ENCODE data around the gene SLC15A1.

Gene SLC15A1

GRCh38 chr13:98751861-98752466 lies 508 bp downstream of the SLC15A1 start:
- no peak for DNase-seq (ENCODE audit: low read depth)

- no peak for DNase-seq (ENCODE audit: low read depth)
Observed at GRCh38 chr13:98751367-98751782, 1.1 kb downstream of the SLC15A1 start.

- peak; percentile 61 for DNase-seq (ENCODE audit: low read depth)
Observed at GRCh38 chr13:98749501-98749900, 3.0 kb downstream of the SLC15A1 start.

DNA sequence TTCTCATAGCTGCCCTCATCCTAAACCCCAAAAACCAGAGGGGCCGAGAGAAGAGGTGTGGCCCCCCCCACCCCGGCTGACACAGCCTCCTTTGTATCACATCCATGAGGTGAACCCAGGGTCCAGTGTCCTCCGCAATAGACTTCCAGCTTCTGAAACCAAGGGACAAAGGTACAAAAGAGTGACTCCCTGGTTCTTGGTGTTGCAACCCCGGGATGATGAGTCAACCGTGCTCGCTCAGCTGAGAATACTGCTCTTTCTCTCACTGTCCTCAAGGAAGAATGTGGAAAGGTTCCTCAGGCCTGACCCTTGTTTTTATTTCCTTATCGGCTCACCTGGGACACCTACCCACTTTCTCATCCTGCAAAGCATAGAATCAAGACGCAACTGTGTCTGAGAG lies 5.5 kb downstream of the SLC15A1 start:
- DNase-seq (ENCODE audit: low read depth): peak; percentile 51

- no peak for DNase-seq (ENCODE audit: low read depth)
Observed at GRCh38 chr13:98743377-98743776, 9.1 kb downstream of the SLC15A1 start.

GRCh38 chr13:98742961-98743360 lies 9.5 kb downstream of the SLC15A1 start:
- no peak for DNase-seq (ENCODE audit: low read depth)

GRCh38 chr13:98741741-98742435 lies 10.6 kb downstream of the SLC15A1 start:
- DNase-seq (ENCODE audit: low read depth): no peak

GRCh38 chr13:98740131-98740530 lies 12.3 kb downstream of the SLC15A1 start:
- no peak for DNase-seq (ENCODE audit: low read depth)

DNA sequence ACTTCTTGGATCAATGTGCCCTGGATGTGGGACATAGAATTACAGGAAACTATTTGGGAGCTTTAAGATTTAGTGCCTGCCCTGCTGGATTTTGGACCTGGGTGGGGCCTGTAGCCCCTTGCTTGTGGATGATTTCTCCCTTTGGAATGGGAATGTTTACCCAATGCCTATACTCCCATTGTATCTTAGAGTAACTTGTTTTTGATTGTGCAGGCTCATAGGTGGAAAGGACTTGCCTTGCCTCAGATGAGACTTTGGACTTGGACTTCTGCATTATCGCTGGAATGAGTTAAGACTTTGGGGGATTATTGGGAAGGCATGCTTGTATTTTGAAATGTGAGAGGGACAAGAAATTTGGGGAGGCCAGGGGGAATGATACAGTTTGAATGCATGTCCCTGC lies 13.5 kb downstream of the SLC15A1 start:
- no peak for DNase-seq (ENCODE audit: low read depth)

DNA sequence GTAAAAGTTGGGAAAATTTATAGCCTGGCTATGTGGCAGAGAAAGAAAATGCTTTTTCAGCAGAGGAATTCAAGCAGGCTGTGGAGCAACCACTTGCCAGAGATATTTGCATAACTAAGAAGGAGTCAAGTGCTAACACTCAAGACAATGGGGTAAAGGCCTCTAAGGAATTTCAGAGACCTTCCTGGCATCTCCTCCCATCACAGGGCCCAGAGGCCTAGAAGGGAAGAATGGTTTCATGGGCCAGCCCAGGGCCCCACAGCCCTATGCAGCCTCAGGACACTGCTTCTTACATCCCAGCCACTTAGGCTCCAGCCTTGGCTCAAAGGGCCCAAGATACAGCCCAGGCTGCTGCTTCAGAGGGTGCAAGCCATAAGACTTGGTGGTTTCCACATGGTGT lies 14.3 kb downstream of the SLC15A1 start:
- DNase-seq (ENCODE audit: low read depth): no peak

GRCh38 chr13:98731925-98732324 lies 20.5 kb downstream of the SLC15A1 start:
- no peak for DNase-seq (ENCODE audit: low read depth)

GRCh38 chr13:98731038-98731437 lies 21.4 kb downstream of the SLC15A1 start:
- no peak for DNase-seq (ENCODE audit: low read depth)

GRCh38 chr13:98730441-98730840 lies 22.0 kb downstream of the SLC15A1 start:
- DNase-seq (ENCODE audit: low read depth): no peak

- no peak for DNase-seq (ENCODE audit: low read depth)
Observed at GRCh38 chr13:98729658-98730057, 22.8 kb downstream of the SLC15A1 start.

DNA sequence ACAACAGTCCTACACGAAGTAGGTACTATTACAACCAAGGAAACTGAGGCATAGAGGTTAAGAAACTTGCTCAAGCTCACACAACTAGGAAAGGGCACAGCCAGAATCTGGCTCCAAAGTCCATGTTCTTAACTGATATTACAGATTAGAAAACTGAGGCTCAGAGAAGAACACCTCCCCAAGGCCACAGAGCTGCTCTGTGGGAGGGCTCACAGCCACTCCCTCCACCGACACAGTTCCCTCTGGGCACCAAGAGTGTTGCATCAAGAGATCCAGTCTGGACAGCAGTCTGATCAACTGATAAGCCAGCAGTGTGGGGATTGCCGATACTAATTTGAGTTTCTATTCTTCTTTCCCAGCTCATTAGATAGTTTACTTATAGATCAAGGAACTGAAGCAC lies 29.5 kb downstream of the SLC15A1 start:
- DNase-seq (ENCODE audit: low read depth): no peak

DNA sequence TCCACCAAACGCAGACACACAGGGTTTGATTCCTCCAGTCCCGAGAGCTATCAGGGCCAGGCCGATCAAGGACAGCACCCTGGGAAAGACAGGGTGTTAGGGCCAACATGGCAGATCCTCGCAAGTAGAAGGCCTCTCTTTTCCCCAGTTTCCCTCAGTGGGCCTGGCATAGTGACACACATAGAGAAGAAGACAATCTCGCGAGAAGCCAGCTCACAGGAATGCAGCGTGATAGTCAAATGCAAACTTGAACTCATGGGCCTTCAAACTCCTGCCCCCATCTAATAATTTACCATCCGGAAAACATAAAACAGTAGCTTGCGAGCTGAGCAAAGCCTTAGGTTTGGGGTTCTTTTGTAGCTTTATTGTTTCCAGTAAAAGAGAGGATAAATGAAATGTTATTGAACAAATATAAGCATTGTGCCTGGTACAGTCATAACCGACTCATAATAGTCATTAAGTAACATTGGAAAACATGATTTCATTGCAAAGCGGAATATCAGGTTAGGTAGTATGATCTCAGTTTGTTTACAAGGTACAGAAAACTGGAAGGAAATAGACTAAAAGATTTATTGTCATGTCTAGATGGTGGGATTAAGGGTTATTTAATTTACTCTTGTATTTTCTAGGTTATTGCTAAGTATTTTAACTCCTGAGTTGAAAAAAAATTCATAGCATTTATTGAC lies 30.5 kb downstream of the SLC15A1 start:
- no peak for DNase-seq (ENCODE audit: low read depth)

GRCh38 chr13:98719527-98720250 lies 32.8 kb downstream of the SLC15A1 start:
- no peak for DNase-seq (ENCODE audit: low read depth)

- DNase-seq (ENCODE audit: low read depth): no peak
Observed at GRCh38 chr13:98717891-98718290, 34.6 kb downstream of the SLC15A1 start.

DNA sequence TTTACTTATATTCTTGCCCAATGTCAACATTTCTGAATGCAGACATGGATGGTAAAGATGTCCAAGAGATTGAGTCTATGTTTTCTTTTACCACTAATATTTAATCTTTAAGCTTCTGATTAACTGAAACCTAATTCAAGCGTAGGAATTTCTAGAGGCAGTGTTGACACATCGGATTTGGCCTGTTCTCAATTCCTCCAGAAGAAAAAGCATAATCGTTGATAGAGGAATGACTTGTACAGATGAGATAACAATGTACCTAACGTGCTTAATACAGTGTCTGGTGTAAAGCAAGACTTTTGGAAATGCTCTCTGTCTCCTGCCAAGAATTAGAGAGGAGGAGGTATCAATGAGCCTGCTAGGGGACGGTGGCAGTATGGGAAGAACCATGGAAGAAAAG lies 35.2 kb downstream of the SLC15A1 start:
- DNase-seq (ENCODE audit: low read depth): no peak

- DNase-seq (ENCODE audit: low read depth): no peak
Observed at GRCh38 chr13:98710521-98710920, 42.0 kb downstream of the SLC15A1 start.

GRCh38 chr13:98707281-98707999 lies 45.0 kb downstream of the SLC15A1 start:
- no peak for DNase-seq (ENCODE audit: low read depth)
